Stimulated activated naive CD8-positive, alpha-beta T cell treated with anti-CD3 and anti-CD28 coated beads, Interleukin-15, Interleukin-2, amounts not matched to agents 100 U/mL and 50 U/mL, for 24 hours (primary cell): Measurements from ENCODE around the gene SRSF7.

ENCODE experiments used
- ATAC-seq: fragments of 150-1000 bp; cut with Tn5 transposase; one replicate; pipeline ENCODE4 v1.10.0; 2021
- DNase-seq: peaks from one replicate; pipeline ENCODE4 v3.0.0; 2021

Gene SRSF7

DNA sequence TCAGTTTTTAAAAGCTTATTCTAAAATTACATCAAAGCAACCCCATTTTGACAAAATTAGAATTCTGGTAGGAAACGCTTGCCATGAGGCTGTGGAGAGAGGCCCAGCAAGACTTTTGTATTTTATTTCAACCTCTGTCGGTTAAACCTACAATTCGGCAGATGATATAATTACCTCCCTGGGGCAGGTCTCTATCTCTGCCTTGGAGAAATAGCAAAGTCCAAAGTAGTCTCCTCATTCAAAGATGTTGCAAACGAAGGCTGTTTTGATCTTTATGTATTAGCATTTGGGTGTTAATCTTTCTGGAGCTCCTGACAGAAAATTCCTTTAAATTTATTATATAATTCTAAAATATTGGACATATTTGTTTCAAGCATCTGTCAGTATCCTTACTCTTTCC, 49.6 kb downstream of the SRSF7 start:
- ATAC-seq (no peak), DNase-seq (no peak)

DNA sequence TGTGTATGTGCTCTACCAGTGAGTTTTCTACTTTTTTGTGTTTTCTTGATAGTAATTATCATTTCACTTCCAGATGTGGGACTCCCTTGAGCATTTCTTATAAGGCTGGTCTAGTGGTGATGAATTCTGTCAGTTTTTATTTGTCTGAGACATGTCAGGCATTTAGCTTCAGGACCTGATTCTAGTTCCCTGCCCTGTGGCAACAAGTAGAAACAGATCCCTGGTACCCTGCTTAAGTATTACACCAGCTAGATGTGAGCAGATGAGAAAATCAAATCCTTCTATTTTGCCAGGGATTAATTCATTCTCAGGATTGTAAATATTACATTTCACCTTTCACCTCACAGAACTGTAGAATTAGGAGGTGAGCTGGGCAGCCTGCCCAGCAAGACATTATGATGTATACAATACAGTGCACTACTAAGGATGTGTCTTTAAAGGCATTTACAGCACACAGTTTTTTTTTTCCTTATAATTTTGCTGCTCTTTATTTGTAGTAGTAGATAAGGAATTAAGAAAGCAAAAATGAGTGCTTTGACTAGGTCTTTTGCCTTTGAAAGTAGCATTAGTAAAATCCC, 50.2 kb downstream of the SRSF7 start:
- no peak for DNase-seq
- no peak for ATAC-seq

- ATAC-seq (peak; percentile 44), DNase-seq (no peak)
Observed at GRCh38 chr2:38700113-38700785, 50.9 kb downstream of the SRSF7 start.

- no peak for ATAC-seq
- no peak for DNase-seq
Observed at GRCh38 chr2:38698467-38699003, 52.6 kb downstream of the SRSF7 start.

- ATAC-seq (no peak), DNase-seq (no peak)
Observed at GRCh38 chr2:38697116-38697840, 53.9 kb downstream of the SRSF7 start.
